Right lobe of liver (tissue), 6 donors: ENCODE data around the gene POLE. TPM values are rescaled to one million over a fixed set of nuclear protein-coding genes. Genes with fewer than 3 reads are reported as not detected.

ENCODE experiments used
- ATAC-seq, 4 donors: fragments of 200-7000 bp; cut with Tn5 transposase; one replicate each; pipeline ENCODE4 v1.9.1; 2020; ENCODE audit warnings: mild to moderate bottlenecking in 4 of 4, moderate library complexity in 4 of 4
- DNase-seq, 3 donors: peaks; one replicate each; pipeline ENCODE4 v3.0.0-alpha.2; 2020
- H3K27ac ChIP-seq, 3 donors: fragments of 200-600 bp; one replicate each; pipeline ENCODE4 v1.8.0; 2022
- H3K27me3 ChIP-seq, 2 donors: fragments of 200-600 bp; one replicate each; pipeline ENCODE4 v1.8.0; 2022
- H3K36me3 ChIP-seq, 4 donors: fragments of 200-600 bp; sonication (generic) in 1 of 4; one replicate each; pipeline versions ENCODE4 v1.5.1 to v1.8.0; 2017 to 2022; ENCODE audit warnings: control low read depth in 1 of 4
- H3K4me1 ChIP-seq, 4 donors: fragments of 200-600 bp; sonication (generic) in 1 of 4; one replicate each; pipeline versions ENCODE4 v1.5.1 to v1.8.0; 2017 to 2022; ENCODE audit warnings: control low read depth in 1 of 4
- H3K4me3 ChIP-seq, 3 donors: fragments of 200-600 bp; one replicate each; pipeline ENCODE4 v1.8.0; 2022
- H3K9me3 ChIP-seq, 4 donors: fragments of 200-600 bp; sonication (generic) in 1 of 4; one replicate each; pipeline versions ENCODE4 v1.5.1 to v1.8.0; 2017 to 2022; ENCODE audit warnings: control low read depth in 1 of 4
- POLR2A ChIP-seq: fragments of 450-650 bp; IDR thresholded peaks from one replicate; pipeline ENCODE4 v1.6.1; 2017; ENCODE audit warnings: antibody characterized with exemption, mild to moderate bottlenecking
- WGBS: methylation state at CpG from one replicate; pipeline ENCODE4 v1.1.6; 2018; ENCODE audit warnings: low coverage, low lambda C conversion rate; ENCODE audit not compliant: insufficient coverage; ENCODE audit errors: missing lambda C conversion rate; 5-methylcytosine and 5-hydroxymethylcytosine counted together
- intact Hi-C, 2 donors: fragments of 100-400 bp; cut with DNase I; formaldehyde crosslinking; loops; one replicate each; pipeline versions ENCODE4 v1.11.2 to v1.14.1; 2022
- microRNA-seq, 2 donors: library from miRNA; unstranded; fragments of <30 nt; microRNA quantifications; one replicate each; pipeline ENCODE4, GENCODE V29; 2019 to 2020
- small RNA-seq, 2 experiments: library from RNA; depleted of rRNA; stranded (forward); fragments of <200 nt; gene quantifications; one replicate each; pipeline ENCODE3, GENCODE V24; 2016
- total RNA-seq, 6 experiments: library from RNA; depleted of rRNA in 2 of 6; stranded (reverse); fragments of >200 nt in 2 of 6; fragmentation: NEBNext Ultra II Directional in 3 of 6; extraction: Animal tissue kit (Norgen Biotek cat#: 25700) in 3 of 6; gene quantifications; one replicate each; pipeline versions ENCODE4 v1.1.0 to v1.2.4, GENCODE V29; 2016 to 2023
- TF ChIP-seq, protein P1 (sequence below), 4 donors: fragments of 200-600 bp in 3 of 4; fragments of 450-650 bp in 1 of 4; IDR thresholded peaks; one replicate each; pipeline versions ENCODE4 v1.5.1 to v1.8.0; 2016 to 2022; ENCODE audit warnings: antibody characterized with exemption in 4 of 4, mild to moderate bottlenecking in 2 of 4
- donor health status: DM: no; HTN: yes; CAD: no.
- donor health status: DM: no; HTN: no; CAD: no.
- donor health status: DM: no; HTN: no; CAD: no.
- donor health status: DM: no; HTN: yes; CAD: no.
- donor health status: DM: no; HTN: yes; CAD: no.

The POLE gene
- total RNA-seq, 6 experiments from 2014 or later: 13.6 to 34.0 (median 22.7) TPM

DNA sequence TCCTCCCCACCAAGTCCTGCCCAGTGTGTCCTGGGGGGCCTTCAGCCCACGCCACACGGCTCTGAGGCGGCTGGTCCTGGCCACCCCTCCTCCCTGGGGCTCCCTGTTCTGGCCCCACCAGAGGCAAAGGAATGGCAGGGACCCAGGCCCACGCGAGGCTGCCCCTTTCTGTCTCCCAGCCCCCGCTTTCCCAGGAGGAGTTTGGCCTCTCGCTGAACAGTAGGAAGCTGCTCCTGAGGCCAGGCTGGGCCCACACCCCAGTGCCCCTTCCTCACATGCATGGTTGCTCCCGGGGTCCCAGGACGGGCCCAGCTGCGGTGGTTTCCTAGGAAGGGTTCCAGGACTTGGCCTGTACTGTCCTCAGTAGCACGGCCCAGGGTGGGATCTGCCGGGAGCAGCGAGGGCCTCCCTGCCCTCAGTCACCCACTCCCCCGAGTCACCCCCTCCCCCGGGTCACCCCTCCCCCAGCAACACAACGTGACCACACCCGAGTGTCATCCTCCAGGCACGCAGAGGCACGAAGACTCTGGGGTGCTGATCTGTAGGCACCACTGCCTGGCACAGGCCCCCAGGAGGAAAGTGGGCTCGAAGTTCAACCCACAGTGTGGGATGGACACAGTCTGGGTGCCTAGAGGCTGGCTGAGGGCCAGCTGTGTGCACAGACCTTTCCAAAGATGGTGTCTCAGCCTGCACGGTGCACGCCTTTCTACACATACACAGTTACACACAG, 109.8 kb downstream of the POLE start:
- WGBS: 95% methylated on average over 4 of the region's 22 CpGs
- Histone ChIP-seq H3K27ac (no peak overlapping the region), H3K4me3 (no peak overlapping the region), H3K27me3 (no peaks in the 10 kb centered on the region), H3K36me3 (peaks cover 0 to 11% (median 4%) of the 10 kb centered on the region in 4 donors), H3K9me3 (no peaks in the 10 kb centered on the region), H3K4me1 (no peaks in the 10 kb centered on the region)
- no peak for TF ChIP-seq POLR2A
- TF ChIP-seq, protein P1, sequence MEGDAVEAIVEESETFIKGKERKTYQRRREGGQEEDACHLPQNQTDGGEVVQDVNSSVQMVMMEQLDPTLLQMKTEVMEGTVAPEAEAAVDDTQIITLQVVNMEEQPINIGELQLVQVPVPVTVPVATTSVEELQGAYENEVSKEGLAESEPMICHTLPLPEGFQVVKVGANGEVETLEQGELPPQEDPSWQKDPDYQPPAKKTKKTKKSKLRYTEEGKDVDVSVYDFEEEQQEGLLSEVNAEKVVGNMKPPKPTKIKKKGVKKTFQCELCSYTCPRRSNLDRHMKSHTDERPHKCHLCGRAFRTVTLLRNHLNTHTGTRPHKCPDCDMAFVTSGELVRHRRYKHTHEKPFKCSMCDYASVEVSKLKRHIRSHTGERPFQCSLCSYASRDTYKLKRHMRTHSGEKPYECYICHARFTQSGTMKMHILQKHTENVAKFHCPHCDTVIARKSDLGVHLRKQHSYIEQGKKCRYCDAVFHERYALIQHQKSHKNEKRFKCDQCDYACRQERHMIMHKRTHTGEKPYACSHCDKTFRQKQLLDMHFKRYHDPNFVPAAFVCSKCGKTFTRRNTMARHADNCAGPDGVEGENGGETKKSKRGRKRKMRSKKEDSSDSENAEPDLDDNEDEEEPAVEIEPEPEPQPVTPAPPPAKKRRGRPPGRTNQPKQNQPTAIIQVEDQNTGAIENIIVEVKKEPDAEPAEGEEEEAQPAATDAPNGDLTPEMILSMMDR (IDR thresholded peaks at IDR 0.05): no peak
- intact Hi-C loops: no loop called here
- DNase-seq: no peak
- no peak for ATAC-seq

- Histone ChIP-seq H3K27me3 (no peaks in the 10 kb centered on the region), H3K27ac (no peak overlapping the region), H3K9me3 (no peaks in the 10 kb centered on the region), H3K36me3 (peaks cover 0 to 11% (median 4%) of the 10 kb centered on the region in 4 donors), H3K4me1 (no peaks in the 10 kb centered on the region), H3K4me3 (no peak overlapping the region)
- no peak for DNase-seq
- intact Hi-C loops: no loop called here
- TF ChIP-seq POLR2A: no peak
- TF ChIP-seq, protein P1 (IDR thresholded peaks at IDR 0.05): no peak
- no peak for ATAC-seq
- WGBS: no CpG with 5 or more reads among the region's 12 CpGs
Observed at GRCh38 chr12:132576701-132577100, 110.4 kb downstream of the POLE start.

- DNase-seq (no peak), ATAC-seq (peak in 2 of 4 donors; percentile 8 to 10)
- intact Hi-C loops: no loop called here
- TF ChIP-seq, protein P1 (IDR thresholded peaks at IDR 0.05): no peak
- TF ChIP-seq POLR2A: no peak
- Histone ChIP-seq H3K36me3 (peaks cover 0 to 11% (median 4%) of the 10 kb centered on the region in 4 donors), H3K4me1 (no peaks in the 10 kb centered on the region), H3K9me3 (no peaks in the 10 kb centered on the region), H3K4me3 (no peak overlapping the region), H3K27ac (no peak overlapping the region), H3K27me3 (no peaks in the 10 kb centered on the region)
- WGBS: 100% methylated on average over 2 of the region's 11 CpGs
Observed at GRCh38 chr12:132575661-132576060, 111.5 kb downstream of the POLE start.

DNA sequence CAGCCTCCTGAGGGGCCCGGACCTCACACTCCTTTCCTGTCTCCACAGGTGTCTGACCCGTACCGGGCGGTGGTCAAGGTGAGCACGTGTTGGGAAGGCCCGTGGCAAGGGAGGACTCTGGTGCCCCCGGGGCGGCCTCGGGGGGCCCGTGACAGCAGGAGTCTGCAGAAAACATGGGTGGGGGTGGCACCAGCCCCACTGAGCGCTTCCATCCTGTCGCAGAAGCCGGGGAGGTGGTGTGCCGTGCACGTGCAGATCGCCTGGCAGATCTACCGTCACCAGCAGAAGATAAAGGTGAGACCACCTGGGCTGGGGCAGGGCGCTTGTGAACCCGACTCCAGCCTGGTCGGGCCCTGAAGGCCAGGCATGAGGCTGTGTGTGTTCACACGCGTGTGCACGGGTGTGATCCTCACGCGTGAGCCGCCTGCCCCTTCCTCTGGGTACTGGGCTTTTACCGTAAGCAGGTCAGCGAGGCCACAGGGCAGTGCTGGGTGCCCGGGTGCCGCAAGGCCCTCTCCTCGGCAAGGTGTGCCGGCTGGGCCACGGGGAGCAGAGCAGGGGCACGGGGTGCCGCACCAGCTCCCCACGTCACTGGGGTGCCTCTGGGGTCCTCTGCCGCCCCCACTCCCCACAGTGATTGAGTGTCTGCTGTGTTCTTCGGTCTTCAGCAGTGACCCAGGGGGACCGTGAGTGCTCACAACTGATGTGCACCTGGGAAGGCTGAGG, 112.7 kb downstream of the POLE start:
- ATAC-seq (no peak), DNase-seq (no peak)
- Histone ChIP-seq H3K27ac (no peak overlapping the region), H3K4me3 (no peak overlapping the region), H3K27me3 (no peaks in the 10 kb centered on the region), H3K9me3 (no peaks in the 10 kb centered on the region), H3K4me1 (no peaks in the 10 kb centered on the region), H3K36me3 (peaks cover 0 to 11% (median 4%) of the 10 kb centered on the region in 4 donors)
- WGBS: 91% methylated on average over 12 of the region's 39 CpGs
- intact Hi-C loops: no loop called here
- TF ChIP-seq POLR2A: no peak
- TF ChIP-seq, protein P1 (IDR thresholded peaks at IDR 0.05): no peak

Small RNAs within 50 kb of the gene (microRNA-seq; reads per million reads assigned to microRNA genes)
- gene MIR6763: 0.29 to 0.64 reads per million in 2 donors

Small RNAs within 50 kb of the gene (small RNA-seq; reads per million reads assigned to genes)
- gene MIR6763 (0 reads per million in 2 experiments), gene RNA5SP379 (0 to 0.10 reads per million in 2 experiments)

Other genes starting within 250 kb of the POLE start
- 10 to 100 TPM; 16.2 to 27.6 (median 23.3) TPM for gene FBRSL1, start 197.2 kb downstream of the POLE start, total RNA-seq
- gene LRCOL1, start 76.8 kb downstream of the POLE start, total RNA-seq: 10 to 100 TPM in 1 of 6 experiments, 1 to 10 TPM in 4, under 1 TPM in 1; 0.61 to 13.1 (median 6.8) TPM
- gene P2RX2, start 68.6 kb downstream of the POLE start, total RNA-seq: not detected
- 100 to 1,000 TPM in 5 of 6 experiments, 10 to 100 TPM in 1; 91.5 to 216 (median 162) TPM for gene PXMP2, start 245 bp upstream of the POLE start, total RNA-seq
- 10 to 100 TPM; 22.7 to 50.7 (median 27.6) TPM for gene PGAM5, start 23.5 kb upstream of the POLE start, total RNA-seq
- 10 to 100 TPM; 13.9 to 25.1 (median 15.7) TPM for gene ANKLE2, start 74.5 kb upstream of the POLE start, total RNA-seq
- gene GOLGA3, start 141.5 kb upstream of the POLE start, total RNA-seq: 10 to 100 TPM; 15.7 to 37.5 (median 22.8) TPM
- gene CHFR, start 200.3 kb upstream of the POLE start, total RNA-seq: 10 to 100 TPM; 11.0 to 20.4 (median 13.5) TPM